Brain microvascular endothelial cell (primary cell): ENCODE data around the gene PHF21A.

Source experiments
- DNase-seq: peaks from one replicate; pipeline ENCODE4 v3.0.0-alpha.2; 2020
- H3K27ac ChIP-seq: fragments of 250-450 bp; sonication (Bioruptor Pico); 2 replicates; pipeline ENCODE4 v1.5.1; 2020; ENCODE audit warnings: mild to moderate bottlenecking, moderate library complexity
- H3K27me3 ChIP-seq: fragments of 250-450 bp; sonication (Bioruptor Pico); replicated peaks from 2 replicates; pipeline ENCODE4 v1.5.1; 2020; ENCODE audit warnings: mild to moderate bottlenecking
- H3K36me3 ChIP-seq: fragments of 250-450 bp; sonication (Bioruptor Pico); replicated peaks from 2 replicates; pipeline ENCODE4 v1.5.1; 2020; ENCODE audit warnings: mild to moderate bottlenecking
- H3K4me3 ChIP-seq: 2 replicates; pipeline ENCODE4 v1.5.1; 2011; ENCODE audit warnings: low read depth, mild to moderate bottlenecking, control low read depth, low read length, moderate library complexity
- in situ Hi-C: cut with HindIII; loops from 2 replicates; pipeline ENCODE4 v1.10.0; 2017; ENCODE audit warnings: low sequenced_read_pairs, low pct_ligation_motif_present
- TF ChIP-seq, protein P1 (sequence below): IDR thresholded peaks from 2 replicates; pipeline ENCODE4 v1.5.1; 2011; ENCODE audit warnings: low read depth, mild to moderate bottlenecking, moderate library complexity, low read length, control low read depth, inconsistent platforms; ENCODE audit errors: missing control alignments

The PHF21A gene

DNA sequence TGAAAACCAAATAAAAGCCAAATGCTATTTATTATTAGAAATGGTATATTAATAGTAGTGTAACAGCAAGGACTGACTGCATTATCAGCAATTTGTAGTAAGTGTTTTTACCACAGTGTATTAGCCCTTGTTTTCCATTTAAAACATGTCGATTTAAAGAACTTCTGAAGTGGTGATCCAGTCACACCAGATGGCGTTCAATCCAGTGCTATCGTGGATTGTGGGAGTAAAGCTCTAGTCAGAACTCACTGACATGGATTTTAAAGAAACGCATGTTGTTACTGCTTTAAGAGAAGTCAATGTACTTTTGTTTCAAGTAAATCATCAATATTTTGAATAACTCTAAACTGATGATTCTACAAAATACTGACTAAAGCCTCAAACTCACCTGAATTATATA, 147.7 kb downstream of the PHF21A start:
- in situ Hi-C loops = no loop called here
- Histone ChIP-seq H3K27ac (no peak overlapping the region), H3K27me3 (no peaks in the 10 kb centered on the region), H3K36me3 (peaks cover 8% of the 10 kb centered on the region), H3K4me3 (no peak overlapping the region)
- DNase-seq = no peak
- TF ChIP-seq, protein P1, sequence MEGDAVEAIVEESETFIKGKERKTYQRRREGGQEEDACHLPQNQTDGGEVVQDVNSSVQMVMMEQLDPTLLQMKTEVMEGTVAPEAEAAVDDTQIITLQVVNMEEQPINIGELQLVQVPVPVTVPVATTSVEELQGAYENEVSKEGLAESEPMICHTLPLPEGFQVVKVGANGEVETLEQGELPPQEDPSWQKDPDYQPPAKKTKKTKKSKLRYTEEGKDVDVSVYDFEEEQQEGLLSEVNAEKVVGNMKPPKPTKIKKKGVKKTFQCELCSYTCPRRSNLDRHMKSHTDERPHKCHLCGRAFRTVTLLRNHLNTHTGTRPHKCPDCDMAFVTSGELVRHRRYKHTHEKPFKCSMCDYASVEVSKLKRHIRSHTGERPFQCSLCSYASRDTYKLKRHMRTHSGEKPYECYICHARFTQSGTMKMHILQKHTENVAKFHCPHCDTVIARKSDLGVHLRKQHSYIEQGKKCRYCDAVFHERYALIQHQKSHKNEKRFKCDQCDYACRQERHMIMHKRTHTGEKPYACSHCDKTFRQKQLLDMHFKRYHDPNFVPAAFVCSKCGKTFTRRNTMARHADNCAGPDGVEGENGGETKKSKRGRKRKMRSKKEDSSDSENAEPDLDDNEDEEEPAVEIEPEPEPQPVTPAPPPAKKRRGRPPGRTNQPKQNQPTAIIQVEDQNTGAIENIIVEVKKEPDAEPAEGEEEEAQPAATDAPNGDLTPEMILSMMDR = no peak

DNA sequence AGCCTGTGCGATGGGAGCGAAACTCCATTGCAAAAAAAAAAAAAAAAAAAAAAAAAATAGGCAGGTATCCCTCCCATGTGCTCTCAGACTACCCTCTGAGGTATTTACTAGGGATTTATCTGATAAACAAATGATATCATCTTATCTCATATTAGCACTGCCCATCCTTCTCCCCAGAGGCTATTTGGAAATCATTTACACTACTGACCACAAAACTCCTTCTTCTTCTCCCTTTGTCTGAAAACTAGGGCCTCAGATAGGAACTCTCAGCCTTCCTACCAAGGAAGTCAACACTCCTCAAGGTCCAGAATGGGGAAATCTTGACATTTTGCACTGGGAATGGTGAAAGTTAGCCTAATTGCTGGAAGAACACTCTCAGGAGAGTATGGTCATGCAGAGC, 152.4 kb downstream of the PHF21A start:
- no peak for DNase-seq
- Histone ChIP-seq H3K27ac (no peak overlapping the region), H3K27me3 (no peaks in the 10 kb centered on the region), H3K36me3 (peaks cover 11% of the 10 kb centered on the region), H3K4me3 (no peak overlapping the region)
- in situ Hi-C loops = no loop called here
- TF ChIP-seq, protein P1 = no peak

DNA sequence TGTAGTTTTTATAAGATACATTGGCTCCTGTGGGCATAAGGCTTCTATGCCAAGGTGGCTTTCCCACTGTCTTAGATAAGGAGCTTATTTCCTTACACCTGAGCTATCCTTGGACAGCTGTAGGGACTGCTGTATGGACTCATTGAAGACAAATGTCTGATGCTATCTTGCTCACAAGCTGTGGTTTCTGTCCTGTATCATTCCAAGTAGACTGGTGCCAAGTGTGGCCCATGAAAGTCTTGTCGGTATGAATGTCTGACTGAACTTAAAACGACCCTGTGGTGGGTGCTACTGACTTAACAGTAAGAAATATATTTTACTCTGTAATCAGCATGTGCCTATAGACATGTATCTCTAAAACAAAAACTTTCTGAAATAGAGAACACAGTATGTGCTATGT, 153.7 kb downstream of the PHF21A start:
- peaks cover 15% of the 10 kb centered on the region for H3K36me3 ChIP-seq
- no peaks in the 10 kb centered on the region for H3K27me3 ChIP-seq
- H3K4me3 ChIP-seq = no peak overlapping the region
- no peak overlapping the region for H3K27ac ChIP-seq
- in situ Hi-C loops = no loop called here
- TF ChIP-seq, protein P1 = no peak
- DNase-seq = no peak

DNA sequence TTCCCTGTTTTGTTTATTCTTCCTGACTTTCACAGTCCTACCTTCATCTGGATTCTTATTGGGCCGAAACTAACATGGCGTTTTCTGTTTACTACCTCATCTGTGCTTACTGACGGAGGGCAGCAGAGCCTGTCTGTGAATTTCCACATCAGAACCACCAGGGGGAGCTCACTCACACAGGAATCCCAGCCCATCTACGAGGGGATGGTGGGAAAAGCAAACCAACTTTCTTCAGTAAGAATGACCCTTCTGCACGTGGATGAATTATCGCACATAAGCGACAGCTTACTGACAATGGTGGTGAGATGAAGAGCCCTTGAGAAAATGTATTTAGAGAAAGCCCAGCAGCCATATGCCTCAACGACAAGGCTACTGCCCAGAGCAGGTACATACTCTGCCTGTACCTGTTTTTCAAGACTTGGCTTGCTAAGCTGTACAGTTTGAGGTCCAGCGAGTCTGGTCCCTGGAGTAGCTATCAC, 156.3 kb downstream of the PHF21A start:
- Histone ChIP-seq H3K27me3 (no peaks in the 10 kb centered on the region), H3K4me3 (no peak overlapping the region), H3K27ac (no peak overlapping the region), H3K36me3 (peaks cover 19% of the 10 kb centered on the region)
- DNase-seq = peak; percentile 56
- TF ChIP-seq, protein P1 = peak; percentile 95
- in situ Hi-C loops = no loop called here

DNA sequence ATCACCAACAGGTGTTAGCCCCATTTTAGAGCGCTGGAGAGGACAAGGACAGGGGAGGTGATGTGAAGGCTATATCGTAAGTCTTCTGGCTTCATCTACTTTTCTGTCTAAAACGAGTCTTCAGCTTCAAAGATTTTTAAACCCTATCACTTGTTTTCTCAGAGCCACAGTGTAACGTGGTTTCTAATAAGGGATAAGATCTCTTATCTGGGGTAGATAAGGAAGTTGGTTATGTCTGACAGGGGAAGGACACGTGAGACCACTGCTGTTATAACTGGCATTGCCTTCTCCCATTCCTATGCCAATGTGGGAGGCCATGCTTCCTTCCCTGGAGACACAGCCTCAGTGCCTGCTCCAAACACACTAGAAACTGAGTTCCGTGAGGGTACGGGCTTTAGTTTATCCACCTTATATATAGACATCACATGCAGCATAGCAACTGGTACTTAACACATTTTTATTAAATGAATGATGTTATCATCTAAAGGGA, 159.5 kb downstream of the PHF21A start:
- in situ Hi-C loops = no loop called here
- DNase-seq = no peak

More for the DNA sequence above, 159.5 kb downstream of the PHF21A start:
- H3K27ac ChIP-seq = no peak overlapping the region
- H3K4me3 ChIP-seq = no peak overlapping the region
- TF ChIP-seq, protein P1 = no peak
- peaks cover 13% of the 10 kb centered on the region for H3K36me3 ChIP-seq
- H3K27me3 ChIP-seq = no peaks in the 10 kb centered on the region
